H9 (cell line): Measurements from ENCODE around the gene ECEL1. TPM values are rescaled to one million over a fixed set of nuclear protein-coding genes. Genes with fewer than 3 reads are reported as not detected.

ENCODE experiments used
- DNase-seq: peaks from one replicate; pipeline ENCODE4 v3.0.0-alpha.2; 2017
- H2AFZ ChIP-seq: one replicate; pipeline ENCODE4 v1.6.1; 2013; ENCODE audit warnings: mild to moderate bottlenecking, low read length, control low read depth, moderate library complexity
- H2AK5ac ChIP-seq: 2 replicates; pipeline ENCODE4 v1.6.1; 2013; ENCODE audit warnings: low read length, control low read depth, mixed read lengths; ENCODE audit not compliant: insufficient read length
- H2BK120ac ChIP-seq: one replicate; pipeline ENCODE4 v1.6.1; 2013; ENCODE audit warnings: low read depth, mild to moderate bottlenecking, low read length, control low read depth, inconsistent platforms; ENCODE audit not compliant: poor library complexity, severe bottlenecking
- H2BK12ac ChIP-seq: 2 replicates; pipeline ENCODE4 v1.6.1; 2013; ENCODE audit warnings: low read length, control low read depth, mixed read lengths, low read depth; ENCODE audit not compliant: insufficient read length
- H2BK15ac ChIP-seq: 2 replicates; pipeline ENCODE4 v1.6.1; 2013; ENCODE audit warnings: low read depth, low read length, control low read depth
- H2BK20ac ChIP-seq: one replicate; pipeline ENCODE4 v1.6.1; 2013; ENCODE audit warnings: low read depth, mild to moderate bottlenecking, low read length, control low read depth, inconsistent platforms; ENCODE audit not compliant: poor library complexity, severe bottlenecking
- H2BK5ac ChIP-seq: 2 replicates; pipeline ENCODE4 v1.6.1; 2013; ENCODE audit warnings: low read length, control low read depth, mixed read lengths; ENCODE audit not compliant: insufficient read length
- H3K14ac ChIP-seq: 2 replicates; pipeline ENCODE4 v1.6.1; 2013; ENCODE audit warnings: low read length, control low read depth; ENCODE audit not compliant: insufficient read depth
- H3K18ac ChIP-seq: 2 replicates; pipeline ENCODE4 v1.6.1; 2013; ENCODE audit warnings: low read depth, mild to moderate bottlenecking, mixed read lengths, low read length, control low read depth; ENCODE audit not compliant: insufficient read length
- H3K23ac ChIP-seq: 2 replicates; pipeline ENCODE4 v1.6.1; 2013; ENCODE audit warnings: low read length, control low read depth, mixed read lengths, low read depth; ENCODE audit not compliant: insufficient read length
- H3K23me2 ChIP-seq: 2 replicates; pipeline ENCODE4 v1.6.1; 2013; ENCODE audit warnings: low read depth, mild to moderate bottlenecking, mixed read lengths, low read length, control low read depth; ENCODE audit not compliant: insufficient read length, poor library complexity, severe bottlenecking
- H3K27ac ChIP-seq: 2 replicates; pipeline ENCODE4 v1.5.1; 2013; ENCODE audit warnings: low read length, control low read depth, mixed read lengths, low read depth; ENCODE audit not compliant: insufficient read length
- H3K27me3 ChIP-seq: 2 replicates; pipeline ENCODE4 v1.6.1; 2013; ENCODE audit warnings: low read length, control low read depth, inconsistent platforms; ENCODE audit not compliant: insufficient read depth
- H3K4ac ChIP-seq: 2 replicates; pipeline ENCODE4 v1.6.1; 2013; ENCODE audit warnings: low read depth, mild to moderate bottlenecking, control low read depth, inconsistent platforms, low read length, moderate library complexity
- H3K4me1 ChIP-seq: 2 replicates; pipeline ENCODE4 v1.6.1; 2013; ENCODE audit warnings: low read length, control low read depth, inconsistent platforms; ENCODE audit not compliant: insufficient read depth
- H3K4me2 ChIP-seq: 2 replicates; pipeline ENCODE4 v1.6.1; 2013; ENCODE audit warnings: low read length, control low read depth, mixed read lengths; ENCODE audit not compliant: insufficient read length, insufficient read depth
- H3K56ac ChIP-seq: 2 replicates; pipeline ENCODE4 v1.6.1; 2013; ENCODE audit warnings: low read depth, mild to moderate bottlenecking, mixed read lengths, low read length, control low read depth; ENCODE audit not compliant: insufficient read length
- H3K79me1 ChIP-seq: 2 replicates; pipeline ENCODE4 v1.6.1; 2013; ENCODE audit warnings: low read depth, mild to moderate bottlenecking, moderate library complexity, low read length, control low read depth, inconsistent platforms; ENCODE audit not compliant: insufficient read depth, poor library complexity, severe bottlenecking
- H3K79me2 ChIP-seq: 2 replicates; pipeline ENCODE4 v1.6.1; 2013; ENCODE audit warnings: low read length, control low read depth, inconsistent platforms; ENCODE audit not compliant: insufficient read depth
- H3K9ac ChIP-seq: 2 replicates; pipeline ENCODE4 v1.6.1; 2013; ENCODE audit warnings: low read length, control low read depth, mixed read lengths; ENCODE audit not compliant: insufficient read length; ENCODE audit errors: extremely low read depth
- H3K9me3 ChIP-seq: one replicate; pipeline ENCODE4 v1.6.1; 2013; ENCODE audit warnings: low read depth, low read length, inconsistent platforms; ENCODE audit not compliant: control insufficient read depth
- H3T11ph ChIP-seq: one replicate; pipeline ENCODE4 v1.6.1; 2013; ENCODE audit warnings: mild to moderate bottlenecking, low read length, control low read depth, inconsistent platforms
- H4K20me1 ChIP-seq: one replicate; pipeline ENCODE4 v1.6.1; 2013; ENCODE audit not compliant: control insufficient read depth, insufficient read length, insufficient read depth
- H4K5ac ChIP-seq: 2 replicates; pipeline ENCODE4 v1.6.1; 2013; ENCODE audit warnings: low read depth, mild to moderate bottlenecking, mixed read lengths, low read length, control low read depth; ENCODE audit not compliant: insufficient read length
- H4K8ac ChIP-seq: replicated peaks from 2 replicates; pipeline ENCODE4 v1.6.1; 2013; ENCODE audit warnings: low read length, control low read depth, mixed read lengths, low read depth; ENCODE audit not compliant: insufficient read length
- H4K91ac ChIP-seq: 2 replicates; pipeline ENCODE4 v1.6.1; 2013; ENCODE audit warnings: low read depth, mild to moderate bottlenecking, moderate library complexity, mixed read lengths, low read length, control low read depth; ENCODE audit not compliant: insufficient read length
- H3K27ac Mint-ChIP-seq, 3 experiments: 2 replicates in 2 of 3; 3 replicates in 1 of 3; pipeline ENCODE4 v1.8.0; 2020 to 2021; ENCODE audit warnings: mixed read lengths in 3 of 3, mild to moderate bottlenecking in 1 of 3, moderate library complexity in 1 of 3
- H3K27me3 Mint-ChIP-seq: 2 replicates; pipeline ENCODE4 v1.8.0; 2021; ENCODE audit warnings: low read depth, mild to moderate bottlenecking, moderate library complexity, mixed read lengths
- H3K36me3 Mint-ChIP-seq, 3 experiments: 2 replicates in 2 of 3; 3 replicates in 1 of 3; pipeline ENCODE4 v1.8.0; 2020 to 2021; ENCODE audit warnings: low read depth in 3 of 3, mixed read lengths in 3 of 3; ENCODE audit not compliant: insufficient read depth in 1 of 3
- H3K4me1 Mint-ChIP-seq, 2 experiments: 2 replicates each; pipeline ENCODE4 v1.8.0; 2020; ENCODE audit warnings: mixed read lengths in 2 of 2
- H3K4me3 Mint-ChIP-seq, 2 experiments: 2 replicates in 1 of 2; 3 replicates in 1 of 2; pipeline ENCODE4 v1.8.0; 2020 to 2021; ENCODE audit warnings: mild to moderate bottlenecking in 2 of 2, mixed read lengths in 2 of 2, moderate library complexity in 1 of 2
- H3K9me3 Mint-ChIP-seq, 2 experiments: 2 replicates in 1 of 2; 3 replicates in 1 of 2; pipeline ENCODE4 v1.8.0; 2020; ENCODE audit warnings: mild to moderate bottlenecking in 2 of 2, mixed read lengths in 2 of 2, moderate library complexity in 1 of 2
- CTCF ChIP-seq: fragments of 200-600 bp; sonication (generic); conservative IDR thresholded peaks from 3 replicates; pipeline ENCODE4 v1.8.0; 2021; ENCODE audit warnings: antibody characterized with exemption, mild to moderate bottlenecking
- WGBS: extraction: QIAGEN DNeasy Blood & Tissue Kit; methylation state at CpG from one replicate; pipeline ENCODE4 v1.1.7; 2013; ENCODE audit warnings: missing lambda C conversion rate, low lambda C conversion rate, mixed read lengths; ENCODE audit not compliant: insufficient read length; ENCODE audit errors: extremely low coverage; 5-methylcytosine and 5-hydroxymethylcytosine counted together
- total RNA-seq: library from RNA; stranded (reverse); gene quantifications from 2 replicates; pipeline ENCODE4 v1.2.1, GENCODE V29; 2021

ECEL1 gene
- total RNA-seq, 1 experiment from 2014 or later, result 8.4 TPM

- Histone ChIP-seq H3K79me1 (no peaks in the 10 kb centered on the region), H2BK5ac (no peak overlapping the region), H2BK120ac (no peak overlapping the region), H3K4me1 (0 out of 2 replicates have a peak, but pooled peaks cover 3% of the 10 kb centered on the region), H3K23me2 (peaks cover 12% of the 10 kb centered on the region), H3K79me2 (no peaks in the 10 kb centered on the region), H3K4me2 (no peak overlapping the region), H4K20me1 (peaks cover 3% of the 10 kb centered on the region), H3K9me3 (no peaks in the 10 kb centered on the region), H2AFZ (no peak overlapping the region), H3K56ac (no peak overlapping the region), H2BK12ac (no peak overlapping the region), H3K27ac (no peak overlapping the region), H3K23ac (no peak overlapping the region), H4K8ac (no peak overlapping the region), H4K91ac (no peak overlapping the region), H3K4ac (no peak overlapping the region), H2AK5ac (no peak overlapping the region), H4K5ac (no peak overlapping the region), H2BK15ac (no peak overlapping the region), H3K18ac (no peak overlapping the region), H3T11ph (no peak overlapping the region), H3K9ac (no peak overlapping the region), H3K27me3 (peaks cover 17% of the 10 kb centered on the region), H2BK20ac (no peak overlapping the region), H3K14ac (no peak overlapping the region)
- no peak for TF ChIP-seq CTCF
- Mint-ChIP-seq H3K27me3 (peaks cover 73% of the 10 kb centered on the region), H3K27ac (no peak overlapping the region), H3K36me3 (no peaks in the 10 kb centered on the region), H3K4me3 (peak overlapping the region in 1 of 2 experiments; percentile 80; a peak in 3 of 5 replicates), H3K9me3 (peaks cover 0 to 2% of the 10 kb centered on the region in 2 experiments; a peak in 2 of 5 replicates), H3K4me1 (peaks cover 17 to 62% of the 10 kb centered on the region in 2 experiments)
- WGBS, result no CpG with 5 or more reads among the region's 2 CpGs
- DNase-seq, result no peak
Measured at GRCh38 chr2:232504438-232504837, 16.8 kb upstream of the ECEL1 start.
